Gastroesophageal sphincter (tissue), 3 donors: ENCODE results near the gene NSMCE1.

Experiments used
- CTCF ChIP-seq, 4 experiments: fragments of 200-600 bp in 2 of 4; fragments of 450-650 bp in 2 of 4; sonication (generic) in 1 of 4; IDR thresholded peaks; one replicate each; pipeline ENCODE4 v1.5.1; 2017 to 2019; ENCODE audit warnings: antibody characterized with exemption in 4 of 4, mild to moderate bottlenecking in 2 of 4, moderate library complexity in 2 of 4
- POLR2A ChIP-seq, 2 donors: fragments of 450-650 bp; IDR thresholded peaks; one replicate each; pipeline ENCODE4 v1.6.1; 2017; ENCODE audit warnings: antibody characterized with exemption in 2 of 2, mild to moderate bottlenecking in 2 of 2, moderate library complexity in 1 of 2

GRCh38 chr16:27234171-27234570 is 34.4 kb downstream of the NSMCE1 start:
- no peak for TF ChIP-seq CTCF (IDR thresholded peaks at IDR 0.05)
- TF ChIP-seq POLR2A (IDR thresholded peaks at IDR 0.05): no peak
